Astrocyte of the cerebellum (primary cell): Measurements from ENCODE around the gene CASP5.
A peak's percentile ranks its signal among the peaks of the same experiment; 100 is the strongest.

Experiments used
- DNase-seq: peaks from one replicate; pipeline ENCODE4 v3.0.0-alpha.2; 2011; ENCODE audit warnings: low read depth
- H3K4me3 ChIP-seq: 2 replicates; pipeline ENCODE4 v1.5.1; 2011; ENCODE audit warnings: mild to moderate bottlenecking, low read depth, low read length, moderate library complexity
- CTCF ChIP-seq: IDR thresholded peaks from 2 replicates; pipeline ENCODE4 v1.5.1; 2012; ENCODE audit warnings: low read length, low read depth, moderate library complexity, mild to moderate bottlenecking; ENCODE audit errors: missing control alignments
- in situ Hi-C: cut with HindIII; loops from 2 replicates; pipeline ENCODE4 v1.10.0; 2017; ENCODE audit warnings: low sequenced_read_pairs

CASP5 gene

GRCh38 chr11:104967534-104968354 lies 55.2 kb downstream of the CASP5 start:
- no peak for DNase-seq
- TF ChIP-seq CTCF, result no peak
- in situ Hi-C loops, result no loop called here
- H3K4me3 ChIP-seq, result peak overlapping the region; percentile 17

GRCh38 chr11:104965735-104966134 lies 57.2 kb downstream of the CASP5 start:
- no peak for TF ChIP-seq CTCF
- in situ Hi-C loops, result no loop called here
- H3K4me3 ChIP-seq, result no peak overlapping the region
- no peak for DNase-seq

- in situ Hi-C loops, result no loop called here
- DNase-seq, result no peak
- H3K4me3 ChIP-seq, result no peak overlapping the region
- TF ChIP-seq CTCF, result no peak
Measured at GRCh38 chr11:104964247-104964646, 58.7 kb downstream of the CASP5 start.

- no peak for DNase-seq
- no peak overlapping the region for H3K4me3 ChIP-seq
- TF ChIP-seq CTCF, result no peak
- in situ Hi-C loops, result no loop called here
Measured at GRCh38 chr11:104962852-104963251, 60.1 kb downstream of the CASP5 start.

- no peak overlapping the region for H3K4me3 ChIP-seq
- in situ Hi-C loops, result no loop called here
- DNase-seq, result no peak
- no peak for TF ChIP-seq CTCF
Measured at GRCh38 chr11:104957280-104957679, 65.7 kb downstream of the CASP5 start.

GRCh38 chr11:104956528-104956927 lies 66.4 kb downstream of the CASP5 start:
- TF ChIP-seq CTCF, result no peak
- DNase-seq, result no peak
- in situ Hi-C loops, result no loop called here
- no peak overlapping the region for H3K4me3 ChIP-seq
